Upper lobe of left lung (tissue), 4 donors: Measurements from ENCODE around the gene TNS1.

Source experiments
- CTCF ChIP-seq, 6 experiments: fragments of 450-650 bp in 4 of 6; fragments of 200-600 bp in 2 of 6; sonication (generic) in 2 of 6; IDR thresholded peaks; one replicate each; pipeline ENCODE4 v1.5.1; 2016 to 2019; ENCODE audit warnings: antibody characterized with exemption in 6 of 6
- EP300 ChIP-seq, 4 donors: sonication (generic); formaldehyde crosslinking; IDR thresholded peaks; one replicate each; pipeline ENCODE4 v1.5.1; 2017; ENCODE audit warnings: antibody characterized with exemption in 4 of 4, control low read depth in 2 of 4
- POLR2A ChIP-seq, 4 donors: fragments of 450-650 bp; IDR thresholded peaks; one replicate each; pipeline ENCODE4 v1.5.1; 2016 to 2017; ENCODE audit warnings: antibody characterized with exemption in 4 of 4, mild to moderate bottlenecking in 2 of 4
- POLR2AphosphoS5 ChIP-seq, 2 donors: sonication (generic); formaldehyde crosslinking; IDR thresholded peaks; one replicate each; pipeline ENCODE4 v1.5.1; 2017; ENCODE audit warnings: antibody characterized with exemption in 2 of 2

- TF ChIP-seq CTCF (IDR thresholded peaks at IDR 0.05) (no peak), POLR2A (IDR thresholded peaks at IDR 0.05) (no peak), EP300 (IDR thresholded peaks at IDR 0.05) (no peak), POLR2AphosphoS5 (IDR thresholded peaks at IDR 0.05) (no peak)
Observed at GRCh38 chr2:217935235-217935879, 67.4 kb downstream of the TNS1 start.
